Astrocyte (in vitro differentiated cells and primary cell): ENCODE data around the gene SLC1A1.

ENCODE experiments used
- CTCF ChIP-seq: IDR thresholded peaks from 2 replicates; pipeline ENCODE4 v1.5.1; 2011; ENCODE audit warnings: low read depth, mild to moderate bottlenecking, inconsistent platforms, low read length, moderate library complexity; ENCODE audit not compliant: insufficient read depth
- EZH2 ChIP-seq: IDR thresholded peaks from 2 replicates; pipeline ENCODE4 v1.6.1; 2012; ENCODE audit warnings: mild to moderate bottlenecking, low read length, inconsistent platforms; ENCODE audit not compliant: insufficient read depth

GRCh38 chr9:4502444-4502843 is 12.2 kb downstream of the SLC1A1 start:
- TF ChIP-seq CTCF (no peak), EZH2 (no peak)
